NCI-H1417 (cell line): Measurements from ENCODE around the gene DNAL4.

Experiments used
- DNase-seq, 3 experiments: peaks; one replicate each; lab custom pipeline; 2025; lab: John Stamatoyannopoulos, UW

Gene DNAL4

DNA sequence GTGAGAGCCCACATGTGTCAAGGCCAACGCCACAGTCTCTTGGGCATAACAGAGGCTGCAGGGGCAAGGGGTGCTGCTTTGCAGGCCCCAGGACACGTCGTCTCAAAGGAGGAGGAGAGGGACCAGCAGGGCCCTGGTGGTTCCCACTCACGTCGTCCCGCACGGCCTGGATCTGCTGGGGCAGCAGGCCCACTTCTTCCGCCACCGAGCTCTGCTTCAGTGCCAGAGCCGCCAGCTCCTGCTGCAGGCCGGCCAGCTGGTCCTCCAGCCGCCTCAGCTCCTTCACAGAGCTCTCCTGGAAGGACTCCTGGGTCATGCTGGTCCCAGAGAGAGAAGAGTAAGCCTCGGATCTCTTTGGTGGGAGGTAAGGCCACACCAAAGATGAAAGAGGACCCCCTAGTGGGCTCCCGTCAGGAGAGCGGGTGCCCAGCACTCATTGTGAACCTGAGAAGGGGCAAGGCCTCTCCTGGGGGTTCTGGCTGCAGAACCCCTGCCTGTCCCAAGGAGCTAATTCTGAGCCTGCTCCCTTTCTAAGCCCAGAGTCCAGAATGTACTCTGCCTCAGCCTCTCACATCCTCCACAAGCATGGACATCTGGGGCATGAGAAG, 53.7 kb downstream of the DNAL4 start:
- no peak for DNase-seq

DNA sequence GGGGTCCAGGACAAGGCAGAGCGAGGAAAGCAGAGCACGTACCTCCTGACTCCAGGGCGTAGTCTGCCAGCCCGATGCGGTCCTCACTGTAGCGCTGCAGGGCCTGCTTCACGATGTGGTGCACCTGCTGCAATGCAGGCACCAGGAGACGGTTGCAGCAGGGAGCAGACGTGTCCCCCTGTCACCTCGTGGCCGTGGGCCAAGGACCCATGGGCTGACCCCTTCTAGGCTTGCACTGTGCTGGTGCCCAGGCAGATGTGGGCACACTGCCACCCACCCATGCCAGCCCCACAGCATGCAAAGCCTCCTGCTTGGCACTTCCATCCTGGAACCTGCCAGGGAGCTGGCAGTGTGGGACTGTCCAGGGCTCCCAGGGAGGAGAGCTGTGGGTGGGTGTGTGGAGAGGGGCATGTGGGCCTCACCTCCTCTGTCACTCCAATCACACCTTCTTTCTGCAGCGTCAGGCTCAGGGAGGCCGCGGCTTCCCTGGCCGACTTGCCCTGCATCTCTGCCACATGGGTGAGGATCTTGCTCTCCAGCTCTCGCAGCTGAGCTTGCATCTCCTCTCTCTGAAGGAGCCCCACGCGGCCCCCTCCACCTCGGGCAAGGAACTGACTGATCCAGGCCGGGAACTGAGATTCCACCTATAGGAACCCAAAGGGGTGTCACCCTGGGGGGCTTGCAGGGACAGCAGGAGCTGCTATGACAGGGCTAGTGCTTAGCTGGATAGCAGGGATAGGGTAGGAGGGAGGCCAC, 54.5 kb downstream of the DNAL4 start:
- DNase-seq = no peak

- no peak for DNase-seq
Measured at GRCh38 chr22:38738475-38739070, 55.4 kb downstream of the DNAL4 start.

DNA sequence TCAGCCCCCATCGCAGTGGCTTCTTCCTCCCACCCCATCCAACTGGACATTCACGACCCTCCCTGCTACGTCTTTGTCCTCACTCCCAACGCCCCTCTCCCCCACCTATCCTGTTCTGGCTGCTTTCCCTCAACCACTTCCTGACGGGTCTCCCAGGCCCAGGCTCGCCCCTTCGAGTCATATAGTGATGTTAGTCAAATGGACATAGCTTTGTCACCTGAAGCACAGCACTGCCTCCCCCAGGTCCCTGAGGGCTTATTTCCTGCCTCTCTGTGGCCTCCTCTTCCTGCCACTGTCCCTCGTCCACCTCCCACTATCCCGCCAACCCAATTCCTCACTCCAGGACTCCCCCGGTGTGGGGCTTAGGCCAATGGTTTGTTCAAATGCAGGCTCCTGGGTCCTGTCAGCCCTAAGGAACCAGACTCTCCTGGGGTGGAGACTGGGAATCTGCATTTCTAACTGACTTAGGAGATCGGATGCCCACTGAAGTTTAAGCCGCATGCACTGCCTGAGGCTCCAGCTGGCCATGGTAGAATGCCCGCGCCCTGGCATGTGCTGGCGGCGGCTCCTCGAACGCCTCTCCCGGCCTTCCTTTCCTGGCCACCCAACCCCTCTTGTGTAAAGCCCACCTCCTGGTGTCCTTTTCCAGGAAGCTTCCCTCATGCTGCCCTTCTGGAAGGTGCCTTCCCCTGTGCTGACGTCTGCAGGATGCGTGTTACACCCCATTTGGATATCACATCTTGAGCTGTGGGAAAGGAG, 56.5 kb downstream of the DNAL4 start:
- no peak for DNase-seq

- DNase-seq = no peak
Measured at GRCh38 chr22:38736257-38736570, 57.7 kb downstream of the DNAL4 start.

- DNase-seq = no peak
Measured at GRCh38 chr22:38735465-38736256, 58.3 kb downstream of the DNAL4 start.

- no peak for DNase-seq
Measured at GRCh38 chr22:38735126-38735464, 58.8 kb downstream of the DNAL4 start.

DNA sequence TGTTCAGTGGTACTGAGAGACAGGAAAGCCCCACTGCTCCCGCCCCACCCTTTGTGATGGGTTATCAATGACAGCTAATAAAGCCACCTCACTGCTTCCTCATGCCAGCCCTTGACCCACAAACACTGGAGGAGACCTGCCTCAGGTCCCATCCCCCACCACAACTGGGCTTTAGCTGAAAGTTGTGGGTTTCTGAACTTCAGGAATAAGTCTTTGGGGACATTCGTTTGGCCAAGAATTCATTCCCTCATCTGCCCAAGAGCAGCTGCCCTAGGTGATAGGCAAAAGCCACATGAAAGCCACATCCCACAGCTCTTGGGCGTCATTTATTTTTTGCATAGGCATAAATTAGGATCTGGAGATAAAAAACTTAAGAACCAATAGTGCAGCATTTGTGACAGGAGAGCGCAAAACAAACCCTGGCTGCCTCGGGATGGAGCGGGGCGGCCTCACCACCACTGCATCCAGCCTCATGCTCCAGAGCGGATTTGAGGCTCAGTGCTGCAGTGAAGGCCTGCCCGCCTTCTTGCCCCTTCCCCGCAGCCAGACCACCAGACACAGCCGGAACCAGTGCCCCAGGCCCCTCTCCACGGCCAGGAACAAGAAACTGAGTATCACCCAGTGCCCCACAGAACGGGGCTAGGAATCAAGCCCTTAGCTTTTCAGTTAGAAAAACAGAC, 59.4 kb downstream of the DNAL4 start:
- no peak for DNase-seq

- DNase-seq = peak in 2 of 3 experiments; percentile 2 to 26
Measured at GRCh38 chr22:38733724-38734381, 60.1 kb downstream of the DNAL4 start.

DNA sequence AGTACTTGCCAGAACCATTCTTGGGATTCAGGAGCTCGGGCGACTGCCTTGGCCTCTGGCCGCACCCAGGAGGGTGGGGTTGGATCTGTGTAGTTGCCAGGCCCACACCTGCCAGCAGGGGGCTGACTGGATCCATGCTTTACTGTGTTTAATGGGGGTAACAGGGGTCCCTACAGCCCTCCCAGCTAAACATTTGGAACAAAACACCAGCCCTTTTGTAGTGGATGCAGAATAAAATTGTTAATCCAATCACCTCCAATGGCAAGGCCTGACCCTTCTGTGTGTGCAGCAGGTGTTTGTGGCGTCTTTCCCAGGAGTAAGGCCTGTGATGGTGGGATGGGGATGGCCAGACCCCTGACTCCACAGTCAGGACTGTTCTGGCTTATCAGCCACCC, 60.6 kb downstream of the DNAL4 start:
- DNase-seq = peak; percentile 4 to 10 (median 6)

DNA sequence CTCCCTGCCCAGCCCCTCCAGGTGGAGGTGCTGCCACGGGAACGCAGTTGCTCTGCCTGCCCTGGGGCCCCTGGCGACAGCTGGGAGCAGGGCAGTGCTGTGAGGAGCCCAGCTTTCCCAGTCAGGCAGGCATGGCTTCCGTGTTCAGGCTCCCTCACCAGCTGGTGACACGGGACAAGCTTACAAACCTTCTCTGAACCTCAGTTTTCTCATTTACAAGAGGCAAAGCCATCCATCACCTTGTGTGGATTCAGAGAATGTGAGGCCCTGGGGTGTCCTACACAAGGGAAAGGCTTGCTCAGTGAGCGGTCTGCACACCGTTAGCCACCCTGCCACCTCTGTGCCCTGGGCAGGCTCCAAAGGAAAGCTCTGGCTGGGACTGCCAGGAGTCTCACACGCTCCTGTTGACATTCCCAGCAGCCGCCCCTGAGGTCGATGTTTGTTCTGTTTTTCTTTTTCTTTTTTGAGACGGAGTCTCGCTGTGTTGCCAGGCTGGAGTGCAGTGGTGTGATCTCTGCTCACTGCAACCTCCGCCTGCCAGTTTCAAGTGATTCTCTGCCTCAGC, 61.6 kb downstream of the DNAL4 start:
- DNase-seq = no peak

GRCh38 chr22:38731703-38732161, 62.2 kb downstream of the DNAL4 start:
- DNase-seq = no peak

DNA sequence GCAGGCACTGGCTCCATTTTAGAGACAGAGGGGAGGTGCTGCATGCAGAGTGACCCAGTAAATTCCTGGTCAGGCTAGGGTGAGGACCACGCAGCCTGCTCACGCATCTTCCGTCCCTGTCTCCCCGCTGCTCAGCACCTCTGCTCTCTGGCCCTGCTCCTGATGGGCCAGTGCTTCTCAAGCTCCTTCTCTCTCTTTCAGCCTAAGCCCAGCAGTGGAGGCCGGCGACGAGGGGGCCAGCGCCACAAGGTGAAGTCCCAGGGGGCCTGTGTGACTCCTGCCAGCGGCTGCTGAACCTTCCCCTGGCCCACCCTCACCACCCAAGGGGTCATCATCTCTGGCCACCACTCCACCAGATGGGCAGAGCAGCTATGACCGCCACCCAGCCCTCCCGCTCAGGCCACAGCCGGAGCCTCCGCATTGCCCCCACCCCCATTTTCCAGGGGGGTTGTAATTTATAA, 63.5 kb downstream of the DNAL4 start:
- no peak for DNase-seq

- DNase-seq = no peak
Measured at GRCh38 chr22:38729946-38730345, 64.0 kb downstream of the DNAL4 start.

DNA sequence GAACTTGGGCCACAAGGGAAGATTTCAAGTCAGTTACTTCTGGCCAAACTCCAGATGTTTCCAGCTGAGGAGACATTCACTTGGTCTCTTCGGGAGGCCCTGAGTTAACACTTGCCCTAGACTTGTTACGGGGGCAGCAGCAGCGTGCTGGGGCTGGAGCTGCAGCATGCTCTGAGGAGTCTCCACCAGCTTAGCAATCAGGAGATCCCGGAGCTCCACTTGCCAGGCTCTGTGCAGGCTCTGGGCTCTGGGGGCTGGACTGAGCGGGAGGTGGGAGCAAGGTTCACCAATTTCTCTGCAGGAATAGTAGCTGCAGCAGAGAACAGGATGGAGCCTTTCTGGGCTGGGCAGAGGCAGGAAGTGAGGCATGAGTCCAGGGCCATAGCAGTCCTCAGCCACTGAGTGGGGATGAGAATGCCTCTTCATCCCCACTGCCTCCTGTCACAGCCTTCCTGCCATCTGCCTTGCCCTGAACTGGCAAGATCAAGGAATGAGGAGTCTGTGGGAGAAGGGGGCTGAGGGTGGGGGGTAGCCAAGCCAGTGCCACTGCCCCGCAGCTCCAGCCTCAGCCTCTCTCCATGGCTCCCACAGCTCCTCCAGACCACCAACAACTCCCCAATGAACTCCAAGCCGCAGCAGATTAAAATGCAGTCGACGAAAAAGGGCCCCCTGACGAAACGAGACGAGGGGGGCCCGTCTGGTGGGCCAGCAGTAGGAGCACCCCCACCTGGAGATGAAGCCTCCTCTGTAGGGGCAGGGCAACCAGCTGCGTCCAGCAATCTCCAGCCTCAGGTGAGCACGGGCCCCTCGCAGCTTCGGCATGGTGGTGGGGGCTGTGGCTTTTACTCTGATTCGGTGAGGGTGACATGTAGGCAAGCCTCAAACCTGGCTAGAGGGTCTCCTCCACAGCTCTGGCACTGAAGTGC, 64.8 kb downstream of the DNAL4 start:
- DNase-seq = no peak
